Endothelial cell of umbilical vein (primary cell): ENCODE results near the gene MYLK. TPM values are rescaled to one million over a fixed set of nuclear protein-coding genes. Genes with fewer than 3 reads are reported as not detected.

Experiments
- BruUV-seq: library from RNA; stranded (reverse); fragments of 400-500 nt; replicated peaks from 2 replicates; lab custom pipeline; 2021; lab: Mats Ljungman, UMichigan
- CTCF ChIA-PET: fragments of 300-600, 350-600 bp; sonication (Branson Sonifier 250); formaldehyde crosslinking; loops from one replicate; lab custom pipeline; 2021; ENCODE audit warnings: antibody characterized with exemption, inconsistent platforms; lab: Charles Lee
- POLR2A ChIA-PET: fragments of 300-600, 350-600 bp; sonication (Branson Sonifier 250); formaldehyde crosslinking; loops from one replicate; lab custom pipeline; 2021; ENCODE audit warnings: antibody characterized with exemption, inconsistent platforms; lab: Charles Lee
- DNase-seq: peaks from one replicate; pipeline ENCODE4 v3.0.0-alpha.2; 2011; ENCODE audit warnings: low read depth, low spot score
- FAIRE-seq: peaks from 2 replicates; lab custom pipeline; 2011; peaks lifted over from hg19 to GRCh38; lab: Jason Lieb, UNC
- H2AFZ ChIP-seq: 2 replicates; pipeline ENCODE4 v1.6.0; 2012; ENCODE audit warnings: low read depth, low read length, control low read depth, inconsistent platforms
- H3K27ac ChIP-seq: 2 replicates; pipeline ENCODE4 v1.5.1; 2011; ENCODE audit warnings: low read depth, mild to moderate bottlenecking, control low read depth, low read length, moderate library complexity; ENCODE audit not compliant: insufficient read depth
- H3K27me3 ChIP-seq, 2 experiments: 2 replicates each; pipeline versions ENCODE4 v1.6.0 to v1.6.1; 2011; ENCODE audit warnings: low read length in 2 of 2, mixed read lengths in 1 of 2; ENCODE audit not compliant: control insufficient read depth in 2 of 2, insufficient read depth in 2 of 2
- H3K36me3 ChIP-seq, 2 experiments: 2 replicates in 1 of 2; 3 replicates in 1 of 2; pipeline ENCODE4 v1.5.1; 2011; ENCODE audit warnings: low read length in 2 of 2, mild to moderate bottlenecking in 1 of 2, moderate library complexity in 1 of 2; ENCODE audit not compliant: control insufficient read depth in 2 of 2, insufficient read depth in 2 of 2; ENCODE audit errors: extremely low read depth in 1 of 2
- H3K4me1 ChIP-seq: 3 replicates; pipeline ENCODE4 v1.5.1; 2011; ENCODE audit warnings: mild to moderate bottlenecking, low read length; ENCODE audit not compliant: control insufficient read depth, insufficient read depth; ENCODE audit errors: extremely low read depth
- H3K4me2 ChIP-seq: 2 replicates; pipeline ENCODE4 v1.6.1; 2011; ENCODE audit warnings: low read length, control low read depth, mixed read lengths; ENCODE audit not compliant: insufficient read depth
- H3K4me3 ChIP-seq, 3 experiments: fragments of 200-600 bp in 1 of 3; sonication (generic), shearing (Covaris generic) in 1 of 3; replicated peaks in 1 of 3; 2 replicates each; pipeline ENCODE4 v1.5.1; 2011 to 2016; ENCODE audit warnings: control low read depth in 3 of 3, low read length in 3 of 3, mild to moderate bottlenecking in 2 of 3, inconsistent platforms in 1 of 3, low read depth in 1 of 3, moderate library complexity in 1 of 3; ENCODE audit not compliant: insufficient read depth in 1 of 3
- H3K79me2 ChIP-seq: 2 replicates; pipeline ENCODE4 v1.6.0; 2012; ENCODE audit warnings: low read length, inconsistent platforms; ENCODE audit not compliant: control insufficient read depth, insufficient read depth
- H3K9ac ChIP-seq: replicated peaks from 2 replicates; pipeline ENCODE3; 2011; ENCODE audit warnings: low read length, control low read depth; ENCODE audit not compliant: insufficient read depth; ENCODE audit errors: extremely low read depth
- H3K9me1 ChIP-seq: replicated peaks from 3 replicates; pipeline ENCODE4 v1.6.0; 2011; ENCODE audit warnings: mild to moderate bottlenecking, low read length; ENCODE audit not compliant: control insufficient read depth, insufficient read depth; ENCODE audit errors: extremely low read depth
- H3K9me3 ChIP-seq: replicated peaks from 2 replicates; pipeline ENCODE4 v1.5.1; 2012; ENCODE audit warnings: low read length, inconsistent platforms; ENCODE audit not compliant: control insufficient read depth, insufficient read depth
- H4K20me1 ChIP-seq: replicated peaks from 2 replicates; pipeline ENCODE3; 2011; ENCODE audit warnings: mild to moderate bottlenecking, low read length; ENCODE audit not compliant: control insufficient read depth, insufficient read depth; ENCODE audit errors: extremely low read depth
- EZH2 ChIP-seq: IDR thresholded peaks from 2 replicates; pipeline ENCODE4 v1.6.1; 2012; ENCODE audit warnings: borderline replicate concordance, low read depth, mild to moderate bottlenecking, moderate library complexity, low read length, inconsistent platforms; ENCODE audit not compliant: severe bottlenecking
- FOS ChIP-seq: IDR thresholded peaks from 2 replicates; pipeline ENCODE4 v1.6.1; 2011; ENCODE audit warnings: mild to moderate bottlenecking, low read length, moderate library complexity, borderline replicate concordance; ENCODE audit not compliant: insufficient read depth
- GATA2 ChIP-seq: IDR thresholded peaks from 2 replicates; pipeline ENCODE4 v1.7.0; 2011; ENCODE audit warnings: low read depth, mild to moderate bottlenecking, moderate library complexity, mixed read lengths, low read length; ENCODE audit not compliant: insufficient read length, insufficient read depth
- JUN ChIP-seq: IDR thresholded peaks from 2 replicates; pipeline ENCODE4 v1.6.1; 2011; ENCODE audit warnings: borderline replicate concordance, low read depth; ENCODE audit not compliant: insufficient read length, insufficient read depth
- POLR2A ChIP-seq: IDR thresholded peaks from 2 replicates; pipeline ENCODE4 v1.6.1; 2012; ENCODE audit warnings: low read depth, mild to moderate bottlenecking, control low read depth, low read length
- POLR2AphosphoS5 ChIP-seq: IDR thresholded peaks from 2 replicates; pipeline ENCODE4 v1.6.1; 2012; ENCODE audit warnings: low read depth, mild to moderate bottlenecking, control low read depth, low read length, moderate library complexity; ENCODE audit not compliant: insufficient read depth
- dilution Hi-C: fragments of 300-500 bp; cut with MboI; formaldehyde crosslinking; loops from one replicate; pipeline ENCODE4 v1.15.0; 2019; ENCODE audit warnings: low sequenced_read_pairs; ENCODE audit not compliant: extremely low pct_ligation_motif_present
- intact Hi-C: fragments of 100-400 bp; cut with micrococcal nuclease; formaldehyde crosslinking; loops from one replicate; pipeline ENCODE4 v1.10.0; 2022
- polyA plus RNA-seq, 4 experiments: library from polyadenylated mRNA; depleted of rRNA in 3 of 4; stranded (reverse) in 3 of 4; unstranded in 1 of 4; fragments of >200 nt; gene quantifications; 2 replicates each; pipeline versions ENCODE4 v1.2.1 to v1.2.3, GENCODE V29; 2011 to 2012; ENCODE audit warnings: missing spikeins in 1 of 4
- total RNA-seq: library from RNA; stranded (reverse); gene quantifications from 2 replicates; pipeline ENCODE4 v1.2.3, GENCODE V29; 2021
- TF ChIP-seq, protein P1 (sequence below): IDR thresholded peaks from 2 replicates; pipeline ENCODE4 v1.6.1; 2011; ENCODE audit not compliant: insufficient read depth, insufficient read length
- TF ChIP-seq, protein P2 (sequence below), 2 donors: IDR thresholded peaks; 1 replicate in 1 of 2; 2 replicates in 1 of 2; pipeline ENCODE4 v1.5.1; 2011; ENCODE audit warnings: low read length in 2 of 2, mild to moderate bottlenecking in 2 of 2, moderate library complexity in 2 of 2, control low read depth in 1 of 2, inconsistent platforms in 1 of 2, low read depth in 1 of 2; ENCODE audit not compliant: insufficient read depth in 1 of 2; ENCODE audit errors: extremely low read depth in 1 of 2

The MYLK gene
- total and polyA plus RNA-seq, 2 donors (not counting 3 experiments of a cell fraction or from before 2014, with no cell fraction given) = 10.0 to 22.2 TPM

DNA sequence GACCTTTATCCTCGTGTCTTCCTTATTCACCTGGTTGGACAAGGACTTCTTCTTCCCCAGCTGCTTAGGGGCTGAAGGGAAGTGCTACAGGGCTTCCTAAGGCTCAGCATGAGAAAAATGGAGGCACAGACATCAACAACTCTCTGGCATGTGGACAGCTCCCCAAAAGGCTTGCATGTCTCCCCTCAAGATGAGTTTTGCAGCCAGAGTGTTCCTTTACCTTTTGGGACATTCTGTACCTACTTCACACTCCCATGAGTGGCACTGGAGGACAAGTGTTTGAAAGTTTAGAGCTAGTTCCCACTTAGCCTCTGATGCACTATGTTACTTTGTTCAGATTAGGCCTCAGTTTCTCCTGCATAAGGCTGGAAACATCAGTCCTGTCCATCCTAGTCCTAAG lies 222.2 kb downstream of the MYLK start:
- no TSS peak for BruUV-seq
- FAIRE-seq = no peak

More for the DNA sequence above, 222.2 kb downstream of the MYLK start:
- H3K4me2 ChIP-seq = no peak overlapping the region
- H4K20me1 ChIP-seq = no peaks in the 10 kb centered on the region
- H3K27ac ChIP-seq = no peak overlapping the region
- DNase-seq = no peak
- no peak for TF ChIP-seq GATA2
- TF ChIP-seq, protein P1, sequence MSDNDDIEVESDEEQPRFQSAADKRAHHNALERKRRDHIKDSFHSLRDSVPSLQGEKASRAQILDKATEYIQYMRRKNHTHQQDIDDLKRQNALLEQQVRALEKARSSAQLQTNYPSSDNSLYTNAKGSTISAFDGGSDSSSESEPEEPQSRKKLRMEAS = no peak
- TF ChIP-seq, protein P2, sequence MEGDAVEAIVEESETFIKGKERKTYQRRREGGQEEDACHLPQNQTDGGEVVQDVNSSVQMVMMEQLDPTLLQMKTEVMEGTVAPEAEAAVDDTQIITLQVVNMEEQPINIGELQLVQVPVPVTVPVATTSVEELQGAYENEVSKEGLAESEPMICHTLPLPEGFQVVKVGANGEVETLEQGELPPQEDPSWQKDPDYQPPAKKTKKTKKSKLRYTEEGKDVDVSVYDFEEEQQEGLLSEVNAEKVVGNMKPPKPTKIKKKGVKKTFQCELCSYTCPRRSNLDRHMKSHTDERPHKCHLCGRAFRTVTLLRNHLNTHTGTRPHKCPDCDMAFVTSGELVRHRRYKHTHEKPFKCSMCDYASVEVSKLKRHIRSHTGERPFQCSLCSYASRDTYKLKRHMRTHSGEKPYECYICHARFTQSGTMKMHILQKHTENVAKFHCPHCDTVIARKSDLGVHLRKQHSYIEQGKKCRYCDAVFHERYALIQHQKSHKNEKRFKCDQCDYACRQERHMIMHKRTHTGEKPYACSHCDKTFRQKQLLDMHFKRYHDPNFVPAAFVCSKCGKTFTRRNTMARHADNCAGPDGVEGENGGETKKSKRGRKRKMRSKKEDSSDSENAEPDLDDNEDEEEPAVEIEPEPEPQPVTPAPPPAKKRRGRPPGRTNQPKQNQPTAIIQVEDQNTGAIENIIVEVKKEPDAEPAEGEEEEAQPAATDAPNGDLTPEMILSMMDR (IDR thresholded peaks at IDR 0.05; ENCODE audit: extremely low read depth in 1 of 2, insufficient read depth in 1 of 2, low read depth in 1 of 2, low read length in 2 of 2) = no peak
- TF ChIP-seq EZH2 = no peak
- TF ChIP-seq JUN = no peak
- no peak for TF ChIP-seq POLR2AphosphoS5
- no peak for TF ChIP-seq FOS
- no peak for TF ChIP-seq POLR2A
- H3K4me1 ChIP-seq = peaks cover 25% of the 10 kb centered on the region
- POLR2A ChIA-PET = no interaction called here
- intact Hi-C loops = no loop called here
- H3K36me3 ChIP-seq = no peaks in the 10 kb centered on the region
- CTCF ChIA-PET = interaction anchor here (0.8 to 3.5 kb wide), 5 partner anchors 10 to 57 kb away, joined by 3 to 33 read pairs (median 8); no protein-coding TSS in a partner anchor
- dilution Hi-C loops = no loop called here
- H3K27me3 ChIP-seq = no peaks in the 10 kb centered on the region
- no peaks in the 10 kb centered on the region for H3K79me2 ChIP-seq
- no peaks in the 10 kb centered on the region for H3K9me3 ChIP-seq
- no peak overlapping the region for H3K4me3 ChIP-seq
- H3K9ac ChIP-seq = no peak overlapping the region
- no peak overlapping the region for H2AFZ ChIP-seq
- no peaks in the 10 kb centered on the region for H3K9me1 ChIP-seq
